PFSK-1 (cell line): ENCODE results near the gene PRMT9.

Experiments used
- POLR2AphosphoS5 ChIP-seq: IDR thresholded peaks from 2 replicates; pipeline ENCODE4 v1.6.1; 2012; ENCODE audit warnings: low read depth, mild to moderate bottlenecking, control low read depth, low read length, moderate library complexity
- TAF1 ChIP-seq: IDR thresholded peaks from 2 replicates; pipeline ENCODE4 v1.6.1; 2012; ENCODE audit warnings: low read length, control low read depth, borderline replicate concordance; ENCODE audit not compliant: insufficient read depth

DNA sequence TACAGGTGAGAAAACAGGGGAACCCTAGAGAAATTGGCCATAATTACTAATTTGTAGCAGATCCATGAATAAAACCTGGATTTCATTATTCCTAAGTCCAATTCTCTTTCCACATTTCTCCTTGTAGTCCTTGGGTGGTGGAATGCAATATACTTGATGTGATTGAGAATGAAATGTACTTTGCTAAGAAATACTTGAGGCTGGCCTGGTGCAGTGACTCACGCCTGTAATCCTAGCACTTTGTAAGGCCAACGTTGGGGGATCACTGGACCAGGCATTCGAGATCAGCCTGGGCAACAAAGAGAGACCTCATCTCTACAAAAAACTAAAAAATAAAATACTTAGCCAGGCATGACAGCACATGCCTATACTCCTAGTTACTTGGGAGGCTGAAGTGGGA is 50.9 kb downstream of the PRMT9 start:
- TF ChIP-seq POLR2AphosphoS5 (no peak), TAF1 (no peak)
